Mucosa of gallbladder (tissue), 1 donor: ENCODE measurements around the gene TGFBI. TPM values are rescaled to one million over a fixed set of nuclear protein-coding genes. Genes with fewer than 3 reads are reported as not detected.
A peak's percentile ranks its signal among the peaks of the same experiment; 100 is the strongest.

ENCODE experiments used
- DNase-seq: peaks from one replicate; pipeline ENCODE4 v3.0.0-alpha.2; 2020; ENCODE audit warnings: low spot score
- total RNA-seq: library from RNA; stranded (reverse); gene quantifications from one replicate; pipeline ENCODE4 v1.2.1, GENCODE V29; 2021
- donor health status: DM: no; HTN: no; CAD: no.

The TGFBI gene
- total RNA-seq, 1 donor from 2014 or later: 235 TPM

- DNase-seq: no peak
Measured at GRCh38 chr5:136089791-136090190, 61.0 kb downstream of the TGFBI start.

GRCh38 chr5:136090319-136090718 lies 61.5 kb downstream of the TGFBI start:
- DNase-seq: no peak

GRCh38 chr5:136094189-136094912 lies 65.6 kb downstream of the TGFBI start:
- DNase-seq: peak; percentile 52

GRCh38 chr5:136094913-136095641 lies 66.3 kb downstream of the TGFBI start:
- DNase-seq: peak; percentile 23

GRCh38 chr5:136098176-136098575 lies 69.4 kb downstream of the TGFBI start:
- DNase-seq: no peak

GRCh38 chr5:136099870-136100269 lies 71.1 kb downstream of the TGFBI start:
- no peak for DNase-seq

GRCh38 chr5:136101884-136102283 lies 73.1 kb downstream of the TGFBI start:
- DNase-seq: no peak

GRCh38 chr5:136103118-136103517 lies 74.3 kb downstream of the TGFBI start:
- DNase-seq: no peak

GRCh38 chr5:136104306-136104965 lies 75.6 kb downstream of the TGFBI start:
- no peak for DNase-seq

GRCh38 chr5:136106351-136107031 lies 77.7 kb downstream of the TGFBI start:
- no peak for DNase-seq

GRCh38 chr5:136108180-136108611 lies 79.4 kb downstream of the TGFBI start:
- no peak for DNase-seq

GRCh38 chr5:136108766-136109165 lies 80.0 kb downstream of the TGFBI start:
- DNase-seq: no peak

- DNase-seq: no peak
Measured at GRCh38 chr5:136109453-136110135, 80.8 kb downstream of the TGFBI start.

Other genes with a start within 250 kb of the TGFBI start
- gene SLC25A48, start 194.3 kb upstream of the TGFBI start, total RNA-seq: 0.43 TPM
- not detected for gene IL9, start 133.1 kb upstream of the TGFBI start, total RNA-seq
- gene LECT2, start 74.0 kb upstream of the TGFBI start, total RNA-seq: not detected
- gene SMAD5, start 103.9 kb downstream of the TGFBI start, total RNA-seq: 65.6 TPM
- gene SMIM32, start 164.2 kb downstream of the TGFBI start, total RNA-seq: 33.1 TPM